GM18520 (cell line): ENCODE results near the gene PRCC.

Experiments used
- ATAC-seq: cut with Tn5 transposase; IDR thresholded peaks from one replicate; pipeline ENCODE4 v1.9.1; 2021; ENCODE audit not compliant: unreplicated experiment

The PRCC gene

GRCh38 chr1:156767101-156767878 lies at the start of gene PRCC:
Gene PRCC, plus strand, starts transcription at chr1:156767535. Its CDS starts 237 bp downstream, at chr1:156767772.
- ATAC-seq = peak; percentile 90

- ATAC-seq = no peak
Observed at GRCh38 chr1:156721131-156721530, 46.2 kb upstream of the PRCC start.

- ATAC-seq = no peak
Observed at GRCh38 chr1:156721535-156721934, 45.8 kb upstream of the PRCC start.

- ATAC-seq = peak; percentile 38
Observed at GRCh38 chr1:156725683-156726280, 41.6 kb upstream of the PRCC start.

- no peak for ATAC-seq
Observed at GRCh38 chr1:156726549-156727226, 40.6 kb upstream of the PRCC start.

- no peak for ATAC-seq
Observed at GRCh38 chr1:156727492-156727891, 39.8 kb upstream of the PRCC start.

GRCh38 chr1:156727926-156728598 lies 39.3 kb upstream of the PRCC start, which contains the start of gene METTL25B:
Gene METTL25B, plus strand, starts transcription at chr1:156728469. Its CDS starts 636 bp downstream, at chr1:156729105.
- ATAC-seq = peak; percentile 33

GRCh38 chr1:156728599-156729462 lies 38.5 kb upstream of the PRCC start, which contains the start of gene ISG20L2:
Gene ISG20L2, minus strand, starts transcription at chr1:156728766. Its CDS starts 1,114 bp downstream, at chr1:156727652.
- ATAC-seq = peak; percentile 79

- ATAC-seq = no peak
Observed at GRCh38 chr1:156733989-156734584, 33.2 kb upstream of the PRCC start.

- ATAC-seq = no peak
Observed at GRCh38 chr1:156738407-156738806, 28.9 kb upstream of the PRCC start.

- no peak for ATAC-seq
Observed at GRCh38 chr1:156738916-156739315, 28.4 kb upstream of the PRCC start.

GRCh38 chr1:156740237-156740740 lies 27.0 kb upstream of the PRCC start:
- ATAC-seq = no peak

- peak; percentile 81 for ATAC-seq
Observed at GRCh38 chr1:156740741-156741480, 26.4 kb upstream of the PRCC start, which contains the start of gene MRPL24. Gene MRPL24, minus strand, starts transcription at chr1:156741088. Its CDS starts 2,384 bp downstream, at chr1:156738704.

- no peak for ATAC-seq
Observed at GRCh38 chr1:156741481-156741983, 25.8 kb upstream of the PRCC start.

GRCh38 chr1:156742017-156742416 lies 25.3 kb upstream of the PRCC start:
- no peak for ATAC-seq

GRCh38 chr1:156742801-156743200 lies 24.5 kb upstream of the PRCC start:
- no peak for ATAC-seq

- no peak for ATAC-seq
Observed at GRCh38 chr1:156743367-156744302, 23.7 kb upstream of the PRCC start.
